AG08396 (cell line): Measurements from ENCODE around the gene KISS1R.
A peak's percentile ranks its signal among the peaks of the same experiment; 100 is the strongest.

Experiments used
- DNase-seq: peaks from one replicate; pipeline ENCODE4 v3.0.0; 2012; ENCODE audit warnings: low spot score, mixed read lengths

Gene KISS1R

DNA sequence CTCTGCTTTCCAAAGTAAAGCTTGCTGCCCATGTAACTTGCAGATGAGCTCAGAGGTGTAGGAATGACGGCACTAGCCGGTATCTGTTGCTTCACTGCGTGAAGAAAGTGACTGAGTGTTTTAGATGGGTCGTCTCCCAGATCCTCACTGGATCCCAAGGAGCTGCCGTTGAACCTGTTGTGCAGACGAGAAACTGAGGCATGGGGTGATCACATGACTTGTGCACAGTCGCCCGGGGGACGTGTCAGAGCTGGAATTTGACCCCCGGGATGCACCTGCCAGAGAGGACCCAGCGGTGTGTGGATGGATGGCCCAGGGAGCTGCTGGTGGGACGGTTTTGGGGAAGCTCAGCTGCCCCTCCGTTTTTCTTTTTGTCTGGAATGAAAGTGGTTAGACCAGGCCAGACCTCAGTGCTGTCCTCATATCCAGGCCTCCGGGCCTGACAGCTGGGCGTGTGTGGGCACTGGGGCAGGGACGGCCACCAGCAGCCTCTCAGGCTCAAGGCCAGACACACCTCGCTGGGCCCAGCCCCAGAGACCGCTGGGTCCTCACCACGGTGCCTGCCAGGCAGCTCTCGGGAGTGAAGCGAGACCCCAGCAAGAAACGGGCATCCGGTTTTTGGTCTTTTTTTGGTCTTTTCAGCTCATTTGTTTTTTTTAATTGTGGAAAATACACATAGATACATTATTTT lies 21.2 kb downstream of the KISS1R start:
- DNase-seq: no peak

DNA sequence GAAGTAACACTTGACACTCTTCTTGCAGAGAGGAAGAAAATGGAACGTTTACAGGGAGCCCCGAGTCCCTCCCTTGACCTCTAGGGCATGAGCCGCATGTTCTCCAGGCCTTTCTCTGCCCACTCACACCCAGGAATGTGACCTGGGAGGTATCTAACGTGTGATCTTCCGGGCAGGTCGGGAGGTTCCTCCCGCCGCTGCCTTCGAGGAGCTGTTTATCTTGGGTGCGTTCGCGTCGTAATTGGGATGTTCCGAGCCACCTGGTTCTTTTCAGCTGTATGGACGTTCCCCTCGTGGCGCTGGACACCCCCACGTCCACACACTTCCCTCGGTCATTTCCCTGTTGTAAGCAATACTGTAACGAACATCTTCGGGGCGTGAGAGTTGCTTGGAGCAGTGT lies 22.3 kb downstream of the KISS1R start:
- no peak for DNase-seq

DNA sequence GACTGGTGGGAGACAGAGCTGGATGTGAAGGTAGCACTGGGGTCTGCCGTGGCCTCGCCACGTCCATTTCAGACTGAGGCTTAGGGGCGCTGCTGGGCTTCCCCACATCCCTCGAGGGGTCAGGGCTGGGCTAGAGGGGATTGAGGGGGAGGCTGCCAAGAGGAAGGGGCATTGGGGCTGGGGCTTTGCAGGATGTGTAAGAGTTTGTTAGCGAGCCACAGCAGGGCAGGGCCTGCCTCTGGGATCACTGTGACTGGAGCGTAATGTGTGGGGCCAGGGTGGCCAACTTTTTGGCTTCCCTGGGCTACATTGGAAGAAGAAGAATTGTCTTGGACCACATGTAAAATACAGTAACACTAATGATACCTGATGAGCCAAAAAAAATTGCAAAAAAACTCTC lies 22.8 kb downstream of the KISS1R start:
- DNase-seq: no peak

DNA sequence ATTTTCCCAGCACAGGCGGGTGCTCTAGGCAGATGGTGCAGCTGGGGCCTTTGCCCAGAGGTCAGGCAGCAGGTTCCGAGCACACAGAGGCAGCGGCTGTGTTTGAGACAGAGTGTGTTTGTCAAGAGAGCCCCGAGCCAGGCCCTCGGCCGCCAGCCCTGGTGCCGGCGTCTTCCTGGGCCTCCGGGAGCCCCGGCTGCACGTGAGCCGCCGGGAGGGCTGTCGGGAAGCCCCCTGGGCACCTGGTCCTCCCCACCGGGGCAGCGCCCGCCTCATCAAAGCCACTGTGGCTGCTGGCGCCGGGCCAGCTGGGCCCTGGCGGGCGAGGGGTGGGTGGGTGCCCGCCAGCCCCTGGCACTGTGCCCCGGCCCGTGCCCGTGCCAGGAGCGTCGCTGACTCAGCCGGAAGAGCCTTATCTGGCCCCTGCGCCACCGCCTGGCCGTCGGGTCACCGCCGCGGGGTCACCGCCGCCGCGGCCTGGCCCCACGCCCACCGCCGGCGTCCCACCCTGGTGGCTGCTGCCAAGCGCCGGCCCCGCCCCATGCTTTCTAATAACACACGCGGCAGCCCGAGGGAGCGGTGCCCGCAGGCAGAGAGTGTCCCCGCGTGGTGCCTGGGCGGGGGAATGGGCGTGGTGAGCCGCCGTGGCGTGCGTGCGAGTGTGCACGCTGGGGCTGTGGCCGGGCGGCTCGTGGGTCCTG lies 23.6 kb downstream of the KISS1R start:
- peak; percentile 93 for DNase-seq

DNA sequence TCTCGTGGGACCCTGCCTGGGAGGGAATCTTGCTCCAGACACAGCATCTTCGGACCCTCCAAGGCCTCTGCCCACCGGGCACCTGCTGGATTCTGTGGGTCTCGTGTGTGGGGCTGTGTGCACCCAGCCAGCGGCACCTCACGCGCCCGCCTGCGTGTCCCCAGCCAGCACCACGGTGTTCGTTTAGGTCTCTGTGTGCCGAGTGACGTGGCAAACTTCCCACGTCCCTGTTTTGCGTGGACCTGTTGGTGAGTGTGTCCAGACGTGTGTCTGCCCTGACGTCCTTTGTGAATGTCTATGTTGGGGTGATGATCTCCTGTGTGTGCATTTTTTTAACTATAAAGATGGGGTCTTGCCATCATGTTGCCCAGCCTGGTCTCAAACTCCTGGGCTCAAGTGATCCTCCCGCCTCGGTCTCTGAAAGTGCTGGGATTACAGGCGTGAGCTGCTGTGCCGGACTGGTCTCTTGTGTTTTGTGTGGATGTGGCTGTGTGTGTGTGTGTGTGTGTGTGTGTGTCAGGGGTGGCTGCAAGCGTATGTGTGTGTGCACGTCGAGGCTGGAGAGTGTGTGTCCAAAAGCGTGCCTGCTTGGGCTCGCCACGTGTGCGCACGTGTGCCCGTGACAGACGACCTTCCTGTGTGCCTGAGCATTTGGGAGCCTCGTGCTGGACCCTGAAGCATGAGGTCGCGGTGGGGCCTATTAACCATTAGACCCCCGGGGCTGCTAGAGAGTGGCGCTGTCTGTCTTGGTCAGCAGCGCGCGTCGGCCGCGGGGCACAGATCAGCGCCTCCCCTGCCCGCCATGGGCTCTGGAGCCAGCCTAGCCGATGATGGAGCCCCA lies 24.4 kb downstream of the KISS1R start:
- no peak for DNase-seq

DNA sequence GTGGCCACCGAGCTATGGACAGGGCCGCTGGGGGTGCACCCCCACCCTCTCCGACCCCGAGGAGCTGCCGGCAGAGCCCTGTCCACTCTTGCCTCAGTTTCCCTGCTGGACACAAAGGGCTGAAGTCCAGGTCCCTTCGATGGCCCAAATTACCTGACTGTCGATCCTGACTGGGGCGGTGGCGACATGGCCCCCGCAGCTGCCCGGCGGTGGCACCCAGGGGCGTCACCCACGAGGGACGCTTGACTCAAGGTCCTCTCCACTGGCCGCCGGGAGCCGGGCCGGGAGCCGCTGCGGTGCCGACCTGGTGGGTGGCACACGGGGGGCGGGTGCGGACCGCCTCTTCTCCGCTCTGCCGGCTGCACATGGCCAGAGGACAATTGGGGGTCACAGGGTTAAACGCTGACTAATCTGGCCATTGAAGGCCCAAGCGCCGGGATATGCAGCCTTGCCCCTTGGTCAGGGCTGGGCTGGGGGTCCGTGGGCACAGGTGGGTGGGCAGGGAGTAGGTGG lies 25.1 kb downstream of the KISS1R start:
- DNase-seq: no peak

DNA sequence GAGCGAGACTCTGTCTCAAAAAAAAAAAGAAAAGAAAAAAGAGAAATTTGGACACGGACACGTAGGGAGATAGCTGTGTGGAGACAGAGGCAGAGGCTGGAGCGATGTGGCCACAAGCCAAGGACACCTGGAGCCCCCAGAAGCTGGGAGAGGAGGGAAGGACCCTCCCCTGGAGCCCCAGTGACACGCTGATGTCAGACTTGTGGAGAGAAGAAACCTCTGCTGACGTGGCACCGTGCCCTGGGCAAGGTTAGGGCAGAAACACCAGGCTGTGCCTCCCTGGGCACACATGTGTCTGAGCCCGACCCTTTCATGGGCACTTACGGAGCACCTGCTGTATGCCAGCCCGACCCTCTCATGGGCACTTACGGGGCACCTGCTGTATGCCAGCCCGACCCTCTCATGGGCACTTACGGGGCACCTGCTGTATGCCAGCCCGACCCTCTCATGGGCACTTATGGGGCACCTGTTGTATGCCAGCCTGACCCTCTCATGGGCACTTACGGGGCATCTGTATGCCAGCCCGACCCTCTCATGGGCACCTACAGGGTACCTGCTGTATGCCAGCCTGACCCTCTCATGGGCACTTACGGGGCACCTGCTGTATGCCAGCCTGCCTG lies 26.5 kb downstream of the KISS1R start:
- DNase-seq: no peak

DNA sequence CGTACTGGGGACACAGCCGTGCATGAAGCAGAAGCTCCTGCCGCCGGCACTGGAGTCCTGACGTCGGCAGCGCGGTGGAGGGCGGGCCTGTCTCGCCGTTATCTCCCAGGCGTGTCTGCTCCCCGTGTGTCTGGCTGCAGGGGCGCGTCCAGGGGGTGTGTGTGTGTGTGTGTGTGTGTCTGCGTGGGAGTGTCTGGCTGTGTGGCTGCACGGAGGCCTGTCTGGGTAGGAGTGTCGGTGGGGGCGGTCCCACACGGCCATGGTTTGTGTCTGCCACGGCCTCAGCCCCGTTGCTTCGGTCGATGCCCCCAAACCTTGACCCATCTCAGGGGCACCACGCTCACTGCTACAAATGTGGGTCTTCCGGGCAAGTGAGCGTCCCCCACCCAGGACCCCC lies 27.0 kb downstream of the KISS1R start:
- no peak for DNase-seq

DNA sequence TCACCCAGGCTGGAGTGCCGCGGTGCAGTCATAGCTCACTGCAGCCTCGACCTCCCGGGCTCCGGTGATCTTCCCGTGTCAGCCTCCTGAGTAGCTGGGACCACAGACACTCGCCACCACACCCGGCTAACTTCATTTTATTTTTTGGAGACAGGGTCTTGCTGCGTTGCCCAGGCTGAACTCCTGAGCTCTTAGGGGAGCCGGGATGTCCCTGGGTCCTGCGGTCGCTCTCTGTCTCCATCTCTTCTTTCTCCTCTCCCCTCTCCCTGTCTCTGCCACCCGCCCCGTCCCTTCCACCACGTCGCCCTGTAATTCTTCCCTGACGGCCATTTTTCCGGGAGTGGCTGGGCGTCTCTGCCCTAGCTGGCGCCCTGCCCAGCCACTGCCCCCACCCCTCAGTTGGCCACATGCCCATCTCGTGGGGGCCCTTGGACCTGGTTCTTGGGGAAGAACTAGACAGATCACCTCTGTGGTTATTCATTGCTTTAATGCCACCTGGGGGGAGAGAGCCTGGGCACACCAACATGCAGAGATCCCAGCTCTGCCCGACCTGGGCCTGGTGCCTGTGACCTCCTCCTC lies 27.6 kb downstream of the KISS1R start:
- DNase-seq: no peak

DNA sequence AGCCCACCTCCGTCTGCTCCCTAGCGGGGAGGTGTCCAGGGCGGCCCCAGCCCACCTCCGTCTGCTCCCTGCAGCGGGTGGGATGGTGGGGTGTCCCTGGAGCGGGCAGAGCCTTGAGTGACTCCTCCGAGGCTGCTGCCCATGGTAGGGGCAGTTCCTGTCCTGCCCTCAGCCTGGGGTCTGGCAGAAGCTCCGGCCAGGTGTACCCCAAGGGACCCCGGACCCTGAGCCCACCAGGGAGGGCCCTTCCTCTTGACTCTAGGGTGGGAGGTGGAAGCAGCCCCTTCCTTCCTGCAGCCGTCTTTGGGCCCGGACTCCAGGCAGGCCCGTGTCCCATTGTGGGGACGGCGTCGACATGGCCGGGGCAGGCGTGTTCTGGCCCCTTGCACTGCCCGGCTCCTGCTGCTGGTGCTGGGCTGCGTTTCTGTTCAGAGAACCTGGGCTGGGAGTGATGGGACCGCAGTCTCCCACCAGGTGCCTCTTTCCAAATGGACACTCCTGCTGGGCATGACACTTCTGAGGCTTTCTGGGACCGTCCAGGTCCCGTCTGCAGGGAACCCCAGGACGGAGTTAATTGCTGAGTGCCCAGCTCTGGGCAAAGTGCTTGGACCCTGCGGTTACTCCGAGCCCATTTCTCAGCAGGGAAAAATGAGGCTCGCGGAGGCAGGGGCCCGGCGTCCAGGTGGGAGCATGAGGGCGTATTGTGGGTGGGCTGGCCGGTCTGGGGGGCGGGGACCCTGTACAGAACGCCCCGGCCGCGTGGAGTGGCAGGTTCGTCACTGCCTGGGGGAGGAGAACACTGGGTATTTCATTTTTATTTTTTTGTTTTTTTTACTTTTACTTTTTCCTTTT lies 28.5 kb downstream of the KISS1R start:
- DNase-seq: no peak

DNA sequence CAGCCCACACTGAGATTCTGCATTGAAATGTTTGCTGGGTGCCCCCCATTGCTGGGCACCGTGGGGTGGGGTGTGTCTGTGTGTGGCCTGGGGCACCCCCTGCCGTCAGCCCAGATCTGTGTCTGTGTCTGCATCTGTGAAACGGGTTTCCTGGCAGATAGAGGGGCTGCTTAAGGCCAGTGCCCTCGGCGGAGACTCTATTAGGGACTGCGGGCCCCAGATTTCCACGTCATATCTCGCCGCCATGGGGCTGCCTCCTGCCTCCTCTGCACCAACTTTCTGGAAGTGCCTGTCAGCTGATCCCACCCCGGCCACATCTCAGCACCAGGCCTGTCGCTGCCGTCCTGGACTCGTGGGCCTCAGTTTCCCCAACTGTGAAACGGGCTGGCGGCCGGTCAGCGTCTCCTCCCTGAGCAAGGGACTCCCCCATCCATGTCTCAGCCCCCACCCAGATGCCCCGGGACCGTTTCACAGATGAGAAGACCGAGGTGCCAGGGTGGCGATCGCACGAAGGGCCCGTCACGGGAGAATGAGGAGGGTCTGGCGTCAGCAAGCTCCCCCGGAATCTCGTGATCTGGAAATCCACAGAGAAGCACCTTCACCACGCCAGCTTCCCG lies 30.1 kb downstream of the KISS1R start:
- DNase-seq: no peak

DNA sequence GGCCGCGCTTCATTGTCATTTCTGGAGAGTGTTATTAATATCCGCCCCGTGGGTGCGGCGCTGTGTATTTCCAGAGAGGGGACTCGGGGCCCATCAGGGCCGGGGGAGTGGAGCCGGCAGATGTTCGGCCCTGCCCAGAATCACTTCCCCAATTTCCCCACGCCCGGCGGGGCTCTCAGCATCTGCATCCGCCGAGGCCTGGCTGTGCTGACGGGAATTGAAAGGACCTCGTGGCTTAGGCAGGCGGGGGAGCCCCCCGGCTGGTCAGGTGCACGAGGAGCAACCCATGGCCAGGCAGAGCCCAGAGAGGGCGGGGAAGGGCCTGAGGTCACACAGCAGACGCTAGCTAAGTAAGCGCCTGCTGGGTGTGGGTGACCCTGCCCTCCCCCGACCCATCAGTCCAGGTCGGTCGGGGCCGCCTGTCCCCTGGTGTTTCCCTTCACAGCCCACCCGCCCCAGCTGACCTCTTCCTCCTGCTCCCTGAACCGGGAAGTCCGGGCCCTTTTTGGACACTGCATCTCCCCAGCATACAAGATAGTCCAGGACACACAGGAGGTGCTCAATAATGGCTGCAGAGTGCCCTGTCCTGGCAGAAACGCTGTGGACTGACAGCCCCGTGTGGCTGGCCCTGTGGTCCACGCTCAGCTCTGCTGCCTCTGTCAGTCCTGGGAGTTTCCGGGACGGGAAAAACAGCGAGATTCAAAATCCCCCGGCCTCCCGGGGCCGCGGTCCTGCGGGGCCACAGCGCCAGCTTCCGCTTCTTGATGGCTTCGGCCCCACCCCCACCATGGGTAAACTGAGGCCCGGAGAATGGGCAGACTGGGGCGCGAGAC lies 30.8 kb downstream of the KISS1R start:
- DNase-seq: no peak

DNA sequence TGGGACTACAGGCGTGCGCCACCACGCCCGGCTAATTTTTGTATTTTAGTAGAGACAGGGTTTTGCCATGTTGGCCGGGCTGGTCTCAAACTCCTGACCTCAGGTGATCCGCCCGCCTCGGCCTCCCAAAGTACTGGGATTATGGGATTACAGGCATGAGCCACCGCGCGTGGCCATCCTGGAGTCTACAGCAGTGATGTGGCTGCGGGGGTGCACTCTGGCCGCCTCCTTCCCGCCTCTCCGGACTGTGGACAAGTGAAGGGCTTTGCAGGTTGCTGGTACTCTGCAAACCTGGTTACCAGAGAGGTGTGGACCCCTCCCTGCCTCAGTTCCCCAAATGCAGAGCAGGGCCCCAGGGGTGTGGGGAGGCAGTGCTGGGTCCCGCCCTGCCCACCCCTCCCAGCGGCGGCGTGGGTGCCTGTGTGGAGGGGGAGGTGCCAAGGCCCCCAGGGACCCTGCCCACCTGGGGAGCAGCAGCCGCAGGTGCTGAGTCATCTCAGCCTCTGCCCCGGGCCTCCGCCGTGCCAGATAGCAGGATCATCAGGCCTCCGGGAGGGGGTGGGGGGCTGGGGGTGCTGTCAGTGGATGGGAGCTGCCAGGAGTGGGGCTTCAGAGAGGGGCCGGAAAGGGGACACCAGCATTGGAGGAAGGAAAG lies 31.8 kb downstream of the KISS1R start:
- DNase-seq: no peak

DNA sequence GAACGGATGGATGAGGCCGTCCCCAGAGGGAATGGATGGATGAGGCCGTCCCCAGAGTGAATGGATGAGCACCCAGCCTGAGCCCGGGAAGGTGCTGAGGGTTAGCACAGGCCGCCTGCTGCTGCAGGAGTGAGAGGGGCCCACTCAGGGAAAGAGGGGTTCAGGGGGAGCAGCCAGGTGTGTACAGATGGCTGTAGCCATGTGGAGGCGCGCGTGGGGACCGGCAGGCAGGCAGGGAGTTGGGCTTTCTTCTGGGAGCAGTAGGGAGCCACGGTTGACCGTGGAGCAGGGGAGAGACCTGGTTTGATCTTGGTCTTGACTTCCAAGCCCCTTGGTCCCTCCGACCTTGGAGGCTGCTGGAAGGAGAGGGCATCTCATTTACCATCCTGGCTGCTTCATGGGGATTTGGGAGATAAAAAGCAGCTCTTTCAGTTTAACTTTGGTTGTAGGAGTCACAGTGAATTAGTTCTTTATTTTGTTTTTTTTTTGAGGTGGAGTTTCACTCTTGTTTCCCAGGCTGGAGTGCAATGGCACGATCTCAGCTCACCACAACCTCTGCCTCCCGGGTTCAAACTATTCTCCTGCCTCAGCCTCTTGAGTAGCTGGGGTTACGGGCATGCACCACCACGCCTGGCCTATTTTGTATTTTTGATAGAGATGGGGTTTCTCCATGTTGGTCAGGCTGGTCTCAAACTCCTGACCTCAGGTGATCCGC lies 33.4 kb downstream of the KISS1R start:
- no peak for DNase-seq

DNA sequence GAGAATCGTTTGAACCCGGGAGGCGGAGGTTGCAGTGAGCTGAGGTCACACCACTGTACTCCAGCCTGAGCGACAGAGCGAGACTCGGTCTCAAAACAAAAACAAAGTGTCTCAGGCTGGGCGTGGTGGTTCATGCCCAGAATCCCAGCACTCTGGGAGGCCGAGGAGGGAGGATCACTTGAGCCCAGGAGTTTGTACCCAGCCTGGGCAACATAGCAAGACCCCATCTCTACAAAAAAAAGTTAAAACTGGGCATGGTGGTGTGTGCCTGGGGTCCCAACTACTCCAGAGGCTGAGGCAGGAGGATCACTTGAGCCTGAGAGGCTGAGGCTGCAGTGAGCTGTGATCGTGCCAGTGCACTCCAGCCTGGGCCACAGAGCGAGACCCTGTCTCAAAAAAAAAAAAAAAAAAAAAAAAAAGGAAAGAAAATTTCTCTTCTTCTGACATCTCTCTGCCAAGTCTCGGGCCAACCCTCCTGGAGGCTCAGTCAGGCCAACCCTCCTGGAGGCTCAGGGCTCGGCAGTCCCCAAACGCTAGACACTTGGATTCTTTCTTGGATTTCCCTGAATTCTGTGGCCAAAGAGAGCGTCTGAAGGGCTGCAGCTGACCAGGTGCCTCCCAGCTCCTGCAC lies 35.0 kb downstream of the KISS1R start:
- DNase-seq: no peak

DNA sequence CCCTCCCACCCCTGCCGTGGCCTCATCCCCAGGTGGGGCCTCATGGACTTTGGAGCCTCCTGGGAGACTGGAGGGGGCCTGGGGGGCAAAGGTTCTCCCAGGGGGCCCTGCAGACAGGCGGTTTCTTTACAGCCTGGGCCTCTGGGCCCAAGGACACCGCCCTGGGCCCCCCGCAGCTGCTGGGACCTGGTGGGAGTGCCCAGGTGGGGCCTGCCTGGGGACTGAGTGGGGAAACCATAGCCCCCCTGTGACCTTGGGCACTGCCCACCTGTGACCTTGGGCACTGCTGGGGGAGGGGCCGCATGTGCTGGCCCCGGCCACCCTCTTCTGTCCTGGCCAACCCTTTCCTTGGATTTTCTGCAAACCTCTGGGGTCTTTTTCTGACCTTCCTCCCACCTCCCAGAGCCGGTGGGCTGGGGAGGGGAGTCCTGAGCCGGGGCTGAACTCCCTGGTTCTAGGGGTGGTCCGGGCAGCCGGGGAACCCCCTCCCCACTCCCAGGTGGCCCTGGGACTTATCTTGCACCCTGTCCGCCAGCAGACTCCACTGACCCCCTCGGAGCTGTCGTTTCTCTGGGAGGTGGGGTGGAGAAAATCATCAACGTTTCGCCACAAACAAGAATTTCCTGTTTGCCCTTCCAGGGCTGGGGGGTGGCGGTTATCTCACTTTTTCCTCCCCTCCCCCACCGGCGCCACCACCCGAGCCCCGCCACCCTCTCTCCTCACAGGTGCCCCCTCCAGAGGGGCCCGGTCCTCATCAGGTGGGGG lies 35.7 kb downstream of the KISS1R start:
- DNase-seq: no peak
